ENCODE results near the gene IST1.

The IST1 gene

GRCh38 chr16:71899171-71899570 lies 3.8 kb downstream of the IST1 start:
- no peak for TF ChIP-seq CSRNP3 (CRISPR knock-in tag; IDR thresholded peaks at IDR 0.05)
- TF ChIP-seq BACH2 (CRISPR knock-in tag; IDR thresholded peaks at IDR 0.05; ENCODE audit: borderline replicate concordance) = no peak
- TF ChIP-seq ZNF70 (CRISPR knock-in tag; IDR thresholded peaks at IDR 0.05) = no peak
- TF ChIP-seq, protein P1, sequence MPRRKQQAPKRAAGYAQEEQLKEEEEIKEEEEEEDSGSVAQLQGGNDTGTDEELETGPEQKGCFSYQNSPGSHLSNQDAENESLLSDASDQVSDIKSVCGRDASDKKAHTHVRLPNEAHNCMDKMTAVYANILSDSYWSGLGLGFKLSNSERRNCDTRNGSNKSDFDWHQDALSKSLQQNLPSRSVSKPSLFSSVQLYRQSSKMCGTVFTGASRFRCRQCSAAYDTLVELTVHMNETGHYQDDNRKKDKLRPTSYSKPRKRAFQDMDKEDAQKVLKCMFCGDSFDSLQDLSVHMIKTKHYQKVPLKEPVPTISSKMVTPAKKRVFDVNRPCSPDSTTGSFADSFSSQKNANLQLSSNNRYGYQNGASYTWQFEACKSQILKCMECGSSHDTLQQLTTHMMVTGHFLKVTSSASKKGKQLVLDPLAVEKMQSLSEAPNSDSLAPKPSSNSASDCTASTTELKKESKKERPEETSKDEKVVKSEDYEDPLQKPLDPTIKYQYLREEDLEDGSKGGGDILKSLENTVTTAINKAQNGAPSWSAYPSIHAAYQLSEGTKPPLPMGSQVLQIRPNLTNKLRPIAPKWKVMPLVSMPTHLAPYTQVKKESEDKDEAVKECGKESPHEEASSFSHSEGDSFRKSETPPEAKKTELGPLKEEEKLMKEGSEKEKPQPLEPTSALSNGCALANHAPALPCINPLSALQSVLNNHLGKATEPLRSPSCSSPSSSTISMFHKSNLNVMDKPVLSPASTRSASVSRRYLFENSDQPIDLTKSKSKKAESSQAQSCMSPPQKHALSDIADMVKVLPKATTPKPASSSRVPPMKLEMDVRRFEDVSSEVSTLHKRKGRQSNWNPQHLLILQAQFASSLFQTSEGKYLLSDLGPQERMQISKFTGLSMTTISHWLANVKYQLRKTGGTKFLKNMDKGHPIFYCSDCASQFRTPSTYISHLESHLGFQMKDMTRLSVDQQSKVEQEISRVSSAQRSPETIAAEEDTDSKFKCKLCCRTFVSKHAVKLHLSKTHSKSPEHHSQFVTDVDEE (CRISPR knock-in tag; IDR thresholded peaks at IDR 0.05) = no peak
- no peak for TF ChIP-seq PATZ1 (CRISPR knock-in tag; IDR thresholded peaks at IDR 0.05; ENCODE audit: borderline replicate concordance)
- no peak for TF ChIP-seq ARNTL (CRISPR knock-in tag; IDR thresholded peaks at IDR 0.05; ENCODE audit: borderline replicate concordance, low read depth)
- no peak for TF ChIP-seq TCF4 (CRISPR knock-in tag; IDR thresholded peaks at IDR 0.05; ENCODE audit: borderline replicate concordance)
- TF ChIP-seq, protein P2, sequence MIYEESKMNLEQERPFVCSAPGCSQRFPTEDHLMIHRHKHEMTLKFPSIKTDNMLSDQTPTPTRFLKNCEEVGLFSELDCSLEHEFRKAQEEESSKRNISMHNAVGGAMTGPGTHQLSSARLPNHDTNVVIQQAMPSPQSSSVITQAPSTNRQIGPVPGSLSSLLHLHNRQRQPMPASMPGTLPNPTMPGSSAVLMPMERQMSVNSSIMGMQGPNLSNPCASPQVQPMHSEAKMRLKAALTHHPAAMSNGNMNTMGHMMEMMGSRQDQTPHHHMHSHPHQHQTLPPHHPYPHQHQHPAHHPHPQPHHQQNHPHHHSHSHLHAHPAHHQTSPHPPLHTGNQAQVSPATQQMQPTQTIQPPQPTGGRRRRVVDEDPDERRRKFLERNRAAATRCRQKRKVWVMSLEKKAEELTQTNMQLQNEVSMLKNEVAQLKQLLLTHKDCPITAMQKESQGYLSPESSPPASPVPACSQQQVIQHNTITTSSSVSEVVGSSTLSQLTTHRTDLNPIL (CRISPR knock-in tag; IDR thresholded peaks at IDR 0.05; ENCODE audit: low read depth) = no peak
- TF ChIP-seq, protein P3, sequence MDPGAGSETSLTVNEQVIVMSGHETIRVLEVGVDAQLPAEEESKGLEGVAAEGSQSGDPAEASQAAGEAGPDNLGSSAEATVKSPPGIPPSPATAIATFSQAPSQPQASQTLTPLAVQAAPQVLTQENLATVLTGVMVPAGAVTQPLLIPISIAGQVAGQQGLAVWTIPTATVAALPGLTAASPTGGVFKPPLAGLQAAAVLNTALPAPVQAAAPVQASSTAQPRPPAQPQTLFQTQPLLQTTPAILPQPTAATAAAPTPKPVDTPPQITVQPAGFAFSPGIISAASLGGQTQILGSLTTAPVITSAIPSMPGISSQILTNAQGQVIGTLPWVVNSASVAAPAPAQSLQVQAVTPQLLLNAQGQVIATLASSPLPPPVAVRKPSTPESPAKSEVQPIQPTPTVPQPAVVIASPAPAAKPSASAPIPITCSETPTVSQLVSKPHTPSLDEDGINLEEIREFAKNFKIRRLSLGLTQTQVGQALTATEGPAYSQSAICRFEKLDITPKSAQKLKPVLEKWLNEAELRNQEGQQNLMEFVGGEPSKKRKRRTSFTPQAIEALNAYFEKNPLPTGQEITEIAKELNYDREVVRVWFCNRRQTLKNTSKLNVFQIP (CRISPR knock-in tag; IDR thresholded peaks at IDR 0.05; ENCODE audit: borderline replicate concordance, low read depth) = no peak
- TF ChIP-seq ZNF565 (CRISPR knock-in tag; conservative IDR thresholded peaks at IDR 0.05; ENCODE audit: low read depth) = no peak
- TF ChIP-seq GLIS3 (CRISPR knock-in tag; IDR thresholded peaks at IDR 0.05) = no peak
- no peak for TF ChIP-seq PPARA (CRISPR knock-in tag; IDR thresholded peaks at IDR 0.05; ENCODE audit: borderline replicate concordance)
- TF ChIP-seq RARB (CRISPR knock-in tag; IDR thresholded peaks at IDR 0.05) = no peak
- TF ChIP-seq ZFP30 (CRISPR knock-in tag; IDR thresholded peaks at IDR 0.05) = no peak
- TF ChIP-seq TOX (CRISPR knock-in tag; IDR thresholded peaks at IDR 0.05; ENCODE audit: borderline replicate concordance) = no peak
- TF ChIP-seq CSDC2 (CRISPR knock-in tag; IDR thresholded peaks at IDR 0.05) = no peak

GRCh38 chr16:71902656-71903365 lies 7.5 kb downstream of the IST1 start:
- no peak for ATAC-seq
- TF ChIP-seq ISL1 (CRISPR knock-in tag; IDR thresholded peaks at IDR 0.05) = no peak
- TF ChIP-seq BACH2 (CRISPR knock-in tag; IDR thresholded peaks at IDR 0.05; ENCODE audit: borderline replicate concordance) = no peak
- TF ChIP-seq CSRNP3 (CRISPR knock-in tag; IDR thresholded peaks at IDR 0.05) = no peak
- no peak for TF ChIP-seq ZNF565 (CRISPR knock-in tag; conservative IDR thresholded peaks at IDR 0.05; ENCODE audit: low read depth)
- no peak for TF ChIP-seq ZNF70 (CRISPR knock-in tag; IDR thresholded peaks at IDR 0.05)
- no peak for TF ChIP-seq ZFP3 (CRISPR knock-in tag; IDR thresholded peaks at IDR 0.05)
- no peak for TF ChIP-seq TCF4 (CRISPR knock-in tag; IDR thresholded peaks at IDR 0.05; ENCODE audit: borderline replicate concordance)
- TF ChIP-seq PATZ1 (CRISPR knock-in tag; IDR thresholded peaks at IDR 0.05; ENCODE audit: borderline replicate concordance) = no peak
- no peak for TF ChIP-seq OSR1 (CRISPR knock-in tag; IDR thresholded peaks at IDR 0.05)
- no peak for TF ChIP-seq ZFP30 (CRISPR knock-in tag; IDR thresholded peaks at IDR 0.05)
- TF ChIP-seq ZC3H10 (CRISPR knock-in tag; IDR thresholded peaks at IDR 0.05) = no peak
- TF ChIP-seq RARB (CRISPR knock-in tag; IDR thresholded peaks at IDR 0.05) = no peak

More at GRCh38 chr16:71899171-71899570, 3.8 kb downstream of the IST1 start:
- ATAC-seq = no peak
